Measurements from ENCODE around the gene NSG1.

DNA sequence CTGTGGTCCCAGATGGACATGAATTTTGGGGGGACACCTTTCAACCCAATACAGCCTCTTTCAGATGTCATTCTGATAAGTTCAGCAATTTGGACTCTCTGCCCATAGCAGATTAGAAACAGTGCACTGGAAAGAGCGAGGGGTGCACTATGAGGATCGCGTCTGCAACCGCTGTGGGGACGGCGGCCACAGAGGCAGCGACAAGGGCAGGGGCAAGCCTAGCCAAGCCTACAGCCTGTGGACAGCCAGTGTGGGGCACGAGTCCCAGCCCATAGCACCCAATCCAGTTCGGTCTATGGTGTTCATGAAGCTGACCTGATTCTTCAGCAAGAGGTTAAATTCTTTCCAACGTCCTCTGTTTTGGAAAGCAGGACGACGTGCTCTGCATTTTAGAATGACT is 9.7 kb upstream of the NSG1 start:
- TF ChIP-seq, protein P1, sequence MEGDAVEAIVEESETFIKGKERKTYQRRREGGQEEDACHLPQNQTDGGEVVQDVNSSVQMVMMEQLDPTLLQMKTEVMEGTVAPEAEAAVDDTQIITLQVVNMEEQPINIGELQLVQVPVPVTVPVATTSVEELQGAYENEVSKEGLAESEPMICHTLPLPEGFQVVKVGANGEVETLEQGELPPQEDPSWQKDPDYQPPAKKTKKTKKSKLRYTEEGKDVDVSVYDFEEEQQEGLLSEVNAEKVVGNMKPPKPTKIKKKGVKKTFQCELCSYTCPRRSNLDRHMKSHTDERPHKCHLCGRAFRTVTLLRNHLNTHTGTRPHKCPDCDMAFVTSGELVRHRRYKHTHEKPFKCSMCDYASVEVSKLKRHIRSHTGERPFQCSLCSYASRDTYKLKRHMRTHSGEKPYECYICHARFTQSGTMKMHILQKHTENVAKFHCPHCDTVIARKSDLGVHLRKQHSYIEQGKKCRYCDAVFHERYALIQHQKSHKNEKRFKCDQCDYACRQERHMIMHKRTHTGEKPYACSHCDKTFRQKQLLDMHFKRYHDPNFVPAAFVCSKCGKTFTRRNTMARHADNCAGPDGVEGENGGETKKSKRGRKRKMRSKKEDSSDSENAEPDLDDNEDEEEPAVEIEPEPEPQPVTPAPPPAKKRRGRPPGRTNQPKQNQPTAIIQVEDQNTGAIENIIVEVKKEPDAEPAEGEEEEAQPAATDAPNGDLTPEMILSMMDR (conservative IDR thresholded peaks at IDR 0.05; ENCODE audit: low read depth, low read length), result no peak
- no peak for TF ChIP-seq EZH2phosphoT487 (IDR thresholded peaks at IDR 0.05; ENCODE audit: borderline replicate concordance, low read length)
